Measurements from ENCODE around the gene ALDH1A1.

DNA sequence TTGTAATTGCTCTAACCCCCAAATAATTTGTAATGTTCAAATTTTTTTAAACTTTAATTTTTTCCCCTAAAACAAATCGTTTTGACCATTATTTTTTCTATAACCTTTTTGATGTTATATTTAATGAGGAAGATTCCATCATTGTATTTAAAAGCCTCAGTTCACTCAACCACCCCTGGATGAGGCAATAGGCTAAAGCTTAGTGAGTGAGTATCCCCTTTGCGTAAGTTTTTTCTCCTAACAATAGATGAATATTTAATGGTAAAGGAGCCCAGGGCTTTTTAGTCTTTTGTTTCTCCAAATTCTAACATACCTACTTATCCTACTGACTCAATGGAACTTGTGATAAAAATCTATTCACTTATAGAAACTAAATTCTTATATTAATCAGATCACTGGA lies 38.1 kb downstream of the ALDH1A1 start:
- no peak for TF ChIP-seq POLR2A (IDR thresholded peaks at IDR 0.05; ENCODE audit: low read depth)
- TF ChIP-seq EP300 (IDR thresholded peaks at IDR 0.05) = no peak
- TF ChIP-seq, protein P1, sequence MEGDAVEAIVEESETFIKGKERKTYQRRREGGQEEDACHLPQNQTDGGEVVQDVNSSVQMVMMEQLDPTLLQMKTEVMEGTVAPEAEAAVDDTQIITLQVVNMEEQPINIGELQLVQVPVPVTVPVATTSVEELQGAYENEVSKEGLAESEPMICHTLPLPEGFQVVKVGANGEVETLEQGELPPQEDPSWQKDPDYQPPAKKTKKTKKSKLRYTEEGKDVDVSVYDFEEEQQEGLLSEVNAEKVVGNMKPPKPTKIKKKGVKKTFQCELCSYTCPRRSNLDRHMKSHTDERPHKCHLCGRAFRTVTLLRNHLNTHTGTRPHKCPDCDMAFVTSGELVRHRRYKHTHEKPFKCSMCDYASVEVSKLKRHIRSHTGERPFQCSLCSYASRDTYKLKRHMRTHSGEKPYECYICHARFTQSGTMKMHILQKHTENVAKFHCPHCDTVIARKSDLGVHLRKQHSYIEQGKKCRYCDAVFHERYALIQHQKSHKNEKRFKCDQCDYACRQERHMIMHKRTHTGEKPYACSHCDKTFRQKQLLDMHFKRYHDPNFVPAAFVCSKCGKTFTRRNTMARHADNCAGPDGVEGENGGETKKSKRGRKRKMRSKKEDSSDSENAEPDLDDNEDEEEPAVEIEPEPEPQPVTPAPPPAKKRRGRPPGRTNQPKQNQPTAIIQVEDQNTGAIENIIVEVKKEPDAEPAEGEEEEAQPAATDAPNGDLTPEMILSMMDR (IDR thresholded peaks at IDR 0.05) = no peak
- TF ChIP-seq POLR2AphosphoS5 (IDR thresholded peaks at IDR 0.05) = no peak
